HTERT RPE-1 (cell line): ENCODE data around the gene BMP6.
"Not testable (repeated sequence)": the region's sequence is repeated elsewhere in the genome, so short reads cannot be mapped to it uniquely, and the experiment has no call there.

Source experiments
- in situ Hi-C: fragments of 300-500 bp; cut with MboI; formaldehyde crosslinking; loops from 4 replicates; pipeline ENCODE4 v1.14.3; 2020; ENCODE audit warnings: low sequenced_read_pairs

The BMP6 gene

DNA sequence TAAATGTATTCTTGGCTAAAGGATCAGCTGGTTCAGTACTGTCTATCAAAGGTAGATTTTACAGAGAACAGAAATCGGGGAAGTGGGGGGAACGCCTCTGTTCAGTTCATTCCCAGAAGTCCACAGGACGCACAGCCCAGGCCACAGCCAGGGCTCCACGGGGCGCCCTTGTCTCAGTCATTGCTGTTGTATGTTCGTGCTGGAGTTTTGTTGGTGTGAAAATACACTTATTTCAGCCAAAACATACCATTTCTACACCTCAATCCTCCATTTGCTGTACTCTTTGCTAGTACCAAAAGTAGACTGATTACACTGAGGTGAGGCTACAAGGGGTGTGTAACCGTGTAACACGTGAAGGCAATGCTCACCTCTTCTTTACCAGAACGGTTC, 154.8 kb downstream of the BMP6 start:
- in situ Hi-C loops: no loop called here

DNA sequence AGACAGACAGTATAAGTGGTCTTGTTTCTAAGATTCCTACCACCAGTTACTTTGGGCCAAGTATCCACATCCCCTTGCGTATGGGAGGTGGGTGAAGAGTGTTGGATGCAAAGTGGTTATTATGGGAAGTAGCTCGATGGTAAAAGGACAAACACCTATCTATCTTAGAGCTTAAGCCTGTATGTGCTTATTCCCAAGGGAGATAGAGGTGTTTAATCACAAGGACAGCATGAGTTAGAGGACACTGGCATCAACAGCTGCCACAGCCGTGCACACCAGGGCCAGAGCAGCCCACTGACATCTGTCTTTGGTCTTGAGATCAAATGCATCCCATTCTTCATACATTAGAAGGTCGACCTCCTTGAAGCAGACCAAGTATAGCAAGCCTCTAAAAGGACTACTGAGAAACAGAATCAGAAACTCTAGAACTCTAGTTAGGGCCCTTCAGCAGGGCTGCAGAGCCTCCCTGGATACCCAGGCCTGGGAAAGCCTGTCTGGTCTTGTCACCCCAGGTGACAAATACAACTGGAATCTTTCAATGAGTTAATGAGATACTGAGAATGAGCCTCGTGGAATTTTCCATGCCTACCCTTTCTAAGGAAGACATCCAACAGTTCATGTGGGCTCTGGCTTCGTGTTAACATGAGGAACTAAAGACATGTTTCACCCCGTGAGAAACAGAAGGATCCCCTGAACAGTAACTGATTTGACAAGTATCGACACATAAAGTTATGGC, 156.0 kb downstream of the BMP6 start:
- in situ Hi-C loops: no loop called here

DNA sequence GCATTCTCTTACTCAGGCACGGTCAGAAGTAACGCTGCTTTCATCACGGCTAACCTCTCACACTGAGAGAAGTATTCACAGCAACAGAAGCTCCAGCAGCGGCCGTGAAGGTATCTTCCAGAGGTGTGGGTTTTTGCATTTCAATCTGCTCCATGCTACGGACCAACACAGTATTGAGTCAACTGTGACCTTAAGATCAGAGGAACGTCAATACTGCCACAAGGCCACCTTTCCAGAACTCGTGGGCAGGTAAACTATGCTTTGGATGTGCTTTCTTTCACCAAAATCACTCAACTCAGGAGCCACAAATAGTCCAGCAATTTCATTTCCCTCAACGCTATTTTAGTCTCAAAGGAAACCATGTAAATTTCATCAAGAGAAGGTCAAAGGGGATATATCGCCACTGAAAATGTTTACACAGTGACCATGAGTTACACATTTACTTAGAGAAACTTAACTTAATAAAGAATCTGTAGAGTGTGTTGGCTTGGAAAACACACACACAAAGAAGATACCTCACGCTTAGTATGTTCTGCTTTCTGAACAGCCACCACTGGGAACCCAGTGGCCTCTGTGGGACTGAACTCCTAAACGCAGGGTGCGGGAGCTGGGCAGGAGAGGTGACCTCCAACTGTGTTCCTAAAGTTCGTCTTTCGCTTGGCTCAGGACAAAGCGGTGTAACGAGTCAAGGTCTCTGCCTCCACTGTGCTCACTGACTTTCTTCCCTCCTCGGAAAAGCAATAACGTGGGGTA, 156.8 kb downstream of the BMP6 start:
- in situ Hi-C loops: no loop called here

DNA sequence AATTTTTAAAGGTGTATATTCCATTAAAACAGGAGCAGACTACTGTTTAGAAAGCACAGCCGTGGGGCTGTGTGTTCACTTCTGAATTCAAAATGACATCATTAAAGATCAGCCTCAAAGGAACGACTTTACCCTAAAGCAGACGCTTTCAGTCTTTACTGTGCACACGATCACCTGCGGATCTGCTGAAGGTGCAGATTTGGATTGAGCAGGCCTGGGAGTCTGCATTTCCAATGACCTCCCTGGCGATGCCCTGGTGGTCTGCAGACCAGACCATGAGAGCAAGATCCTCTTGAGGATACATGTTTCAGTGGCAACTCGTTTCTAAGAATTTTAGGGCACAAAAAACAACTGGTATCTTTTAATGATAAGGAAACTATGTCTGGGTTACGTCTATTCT, 157.5 kb downstream of the BMP6 start:
- in situ Hi-C loops: no loop called here

DNA sequence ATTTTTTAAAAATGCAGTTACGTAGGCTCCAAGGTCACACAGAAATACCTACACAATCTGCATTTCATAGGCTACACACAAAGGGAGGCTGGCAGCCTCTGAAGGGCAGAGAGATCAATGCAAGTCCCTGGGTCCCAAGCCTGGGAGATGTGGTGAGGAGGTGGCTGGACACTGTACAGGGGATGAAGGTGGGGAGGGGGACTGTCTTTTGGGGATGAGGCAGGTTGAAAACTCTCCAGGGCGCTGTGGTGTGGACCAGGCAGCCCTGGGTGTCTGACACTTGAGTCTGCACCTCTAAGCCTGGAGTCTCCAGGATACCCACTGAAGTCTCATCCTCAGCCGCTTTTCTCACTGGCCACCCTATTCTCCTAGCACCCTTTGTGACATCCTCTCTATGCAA, 160.2 kb downstream of the BMP6 start:
- in situ Hi-C loops: no loop called here

DNA sequence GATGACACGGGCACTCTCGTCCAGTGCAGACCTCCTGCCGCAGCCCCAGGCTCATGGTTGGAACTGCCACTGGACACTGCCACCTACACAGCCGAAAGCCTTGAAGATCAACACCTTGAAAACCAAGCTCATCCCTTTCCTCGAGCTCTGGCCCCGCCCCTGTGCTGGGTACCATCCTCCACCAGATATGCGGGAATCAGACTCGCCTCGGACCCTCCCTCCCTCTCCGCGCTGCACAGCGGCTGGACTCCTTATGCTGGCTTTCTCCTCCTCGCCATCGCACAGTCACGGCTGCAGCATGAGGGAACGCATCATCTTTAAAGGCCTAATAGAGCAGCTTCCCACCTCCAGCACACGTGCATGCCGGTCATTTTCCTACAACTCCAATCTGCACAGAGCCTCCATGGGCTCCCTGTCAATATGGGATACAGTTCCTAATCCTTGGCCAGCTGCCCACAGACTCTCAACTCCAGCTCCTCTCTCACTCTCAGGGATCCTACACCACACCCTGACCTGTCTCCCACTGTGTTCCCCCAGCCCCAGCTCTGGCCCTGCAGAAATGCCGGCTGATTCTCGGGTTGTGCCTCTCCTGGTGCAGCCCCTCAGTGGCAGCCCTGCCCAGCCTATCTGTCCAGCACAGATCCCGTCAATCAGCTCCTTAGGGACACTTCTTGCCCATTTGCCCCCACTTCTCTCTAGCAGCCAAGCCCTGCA, 161.5 kb downstream of the BMP6 start:
- in situ Hi-C loops: no loop called here

DNA sequence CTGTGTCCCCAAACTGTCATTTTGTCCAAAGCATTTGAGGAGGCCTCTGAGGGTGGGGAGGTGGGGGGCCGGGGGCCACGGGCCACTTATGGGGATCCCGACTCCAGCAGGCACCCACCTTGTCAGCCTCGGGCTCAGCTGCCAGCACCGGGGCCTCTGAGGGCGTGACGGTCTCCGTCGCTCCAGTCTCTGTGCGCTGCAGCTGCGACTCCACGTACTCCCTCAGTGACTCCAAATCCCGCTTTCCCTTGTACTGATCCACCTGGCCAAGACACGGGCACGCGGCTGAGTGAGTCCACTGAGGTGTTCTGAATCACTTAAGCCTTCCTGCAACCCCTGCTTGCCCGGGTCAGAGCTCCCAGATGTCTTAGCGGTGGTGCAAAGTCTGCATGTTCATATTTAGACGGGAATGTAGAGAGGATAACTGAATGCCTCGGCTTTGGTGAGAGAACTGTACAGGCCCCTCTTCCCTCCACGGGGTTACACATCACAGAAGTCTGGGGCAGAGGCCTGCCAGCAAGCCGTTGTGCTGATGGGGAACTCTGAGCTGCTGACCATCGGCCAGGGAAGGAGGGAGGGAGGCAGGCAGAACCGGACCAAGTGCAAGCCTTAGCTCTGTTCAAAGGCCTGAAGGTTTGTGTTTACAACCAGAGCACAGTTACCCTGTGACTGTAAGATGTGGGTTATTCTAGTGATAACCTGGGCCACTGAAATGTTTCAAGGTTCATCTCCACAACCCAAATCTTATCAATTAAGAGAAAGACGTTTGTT, 162.9 kb downstream of the BMP6 start:
- in situ Hi-C loops: no loop called here

DNA sequence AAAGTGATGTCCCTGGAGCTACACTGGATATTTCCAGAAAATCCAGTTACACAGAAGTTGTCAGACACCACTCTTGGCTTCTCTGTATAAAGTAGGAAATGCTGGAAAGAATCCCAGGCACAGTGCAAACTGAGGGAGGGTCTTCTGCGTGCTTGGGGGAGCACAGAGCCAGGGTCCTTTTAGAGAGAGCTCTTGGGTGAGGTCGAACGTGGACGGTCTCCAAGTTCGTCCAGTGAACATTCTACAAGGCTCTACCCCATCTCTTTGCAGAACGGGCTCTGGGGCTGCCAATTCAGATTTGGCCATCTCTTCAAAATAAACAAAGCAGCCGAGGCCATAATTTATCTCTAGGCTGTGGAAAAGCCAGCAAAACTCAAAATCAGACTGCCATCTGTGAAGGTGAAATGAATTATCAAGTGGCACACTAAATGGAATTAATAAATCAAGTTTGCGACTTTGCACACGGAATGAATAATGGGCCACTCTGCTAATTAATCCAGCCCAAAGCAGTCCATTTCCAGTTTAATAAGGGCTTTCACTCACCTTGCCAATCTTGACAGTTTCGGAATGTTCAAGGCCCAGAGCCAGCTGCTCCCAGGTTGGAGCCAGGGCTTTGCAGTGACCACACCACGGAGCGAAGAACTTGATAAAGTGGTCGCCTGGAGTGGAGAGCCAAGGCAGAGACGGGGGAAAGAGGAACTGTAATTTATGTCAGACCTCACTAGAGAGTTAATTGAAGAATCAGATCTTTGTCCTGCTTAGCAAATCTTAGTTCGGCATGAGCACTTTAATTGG, 165.4 kb downstream of the BMP6 start:
- in situ Hi-C loops: no loop called here

DNA sequence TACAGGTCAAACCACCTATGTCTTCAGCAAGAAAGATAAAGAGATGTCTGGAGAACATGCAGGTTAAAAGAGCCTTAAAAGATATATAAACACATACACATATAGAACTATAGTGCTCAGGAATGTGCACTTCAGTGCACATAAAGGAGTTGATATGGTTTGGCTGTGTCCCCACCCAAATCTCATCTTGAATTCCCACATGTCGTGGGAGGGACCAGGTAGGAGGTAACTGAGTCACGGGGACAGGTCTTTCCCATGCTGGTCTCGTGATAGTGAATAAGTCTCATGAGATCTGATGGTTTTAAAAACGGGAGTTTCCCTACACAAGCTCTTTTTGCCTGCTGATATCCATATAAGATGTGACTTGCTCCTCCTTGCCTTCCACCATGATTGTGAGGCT, 166.5 kb downstream of the BMP6 start:
- in situ Hi-C loops: not testable (repeated sequence)

DNA sequence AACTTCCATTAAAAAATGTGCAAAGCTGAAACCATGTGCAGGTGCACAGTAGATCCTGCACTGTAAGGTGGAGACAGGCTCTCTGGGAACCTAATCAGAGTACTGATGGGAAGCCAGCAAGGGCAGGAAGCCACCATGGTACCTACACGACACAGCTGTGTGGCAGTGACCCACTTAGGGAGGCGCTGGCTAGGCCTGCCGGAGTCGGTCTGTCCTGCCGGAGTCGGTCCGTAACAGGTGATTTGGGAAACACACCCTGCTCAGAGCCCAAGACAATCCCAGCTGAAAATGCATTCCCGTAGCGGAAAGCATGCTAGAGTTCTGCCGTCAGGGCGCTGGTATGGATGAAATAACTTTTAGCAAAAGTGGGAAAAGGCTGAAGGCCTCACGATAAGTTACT, 167.4 kb downstream of the BMP6 start:
- in situ Hi-C loops: no loop called here

DNA sequence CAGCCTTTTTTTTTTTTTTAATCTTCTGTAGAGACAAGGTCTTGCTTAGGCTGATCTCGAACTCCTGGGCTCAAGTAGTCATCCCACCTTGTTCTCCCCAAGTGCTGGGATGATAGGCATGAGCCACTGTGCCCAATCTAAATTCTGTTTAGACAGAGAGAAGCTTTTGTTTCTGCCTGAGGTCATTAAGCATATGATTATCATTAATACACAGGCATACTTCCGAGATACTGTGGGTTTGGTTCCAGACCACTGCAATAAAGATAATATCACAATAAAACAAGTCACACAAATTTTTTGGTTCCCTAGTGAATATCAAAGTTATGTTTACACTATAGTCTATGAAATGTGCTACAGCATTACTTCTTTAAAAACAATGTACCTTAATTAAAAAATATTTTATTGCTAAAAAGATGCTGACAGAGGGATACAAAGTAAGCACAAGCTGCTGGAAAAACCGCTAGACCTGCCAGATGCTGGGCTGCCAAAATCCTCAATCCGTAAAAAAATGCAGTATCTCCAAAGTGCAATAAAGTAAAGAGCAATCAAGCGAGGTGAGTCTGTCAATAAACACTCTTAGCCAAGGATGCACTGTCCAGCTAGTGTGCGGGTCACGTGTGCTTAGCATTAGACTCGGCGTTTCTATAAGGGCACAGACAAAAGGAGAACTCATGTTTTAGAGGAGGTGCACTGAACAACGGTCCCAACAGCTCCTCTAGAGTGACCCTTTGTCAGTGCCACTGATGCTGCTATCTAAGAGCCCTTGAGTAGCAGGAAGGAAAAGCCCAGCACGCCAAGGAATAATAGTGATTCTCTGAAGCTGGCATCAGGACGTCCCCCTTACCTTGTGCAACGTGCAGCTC, 168.6 kb downstream of the BMP6 start:
- in situ Hi-C loops: no loop called here

DNA sequence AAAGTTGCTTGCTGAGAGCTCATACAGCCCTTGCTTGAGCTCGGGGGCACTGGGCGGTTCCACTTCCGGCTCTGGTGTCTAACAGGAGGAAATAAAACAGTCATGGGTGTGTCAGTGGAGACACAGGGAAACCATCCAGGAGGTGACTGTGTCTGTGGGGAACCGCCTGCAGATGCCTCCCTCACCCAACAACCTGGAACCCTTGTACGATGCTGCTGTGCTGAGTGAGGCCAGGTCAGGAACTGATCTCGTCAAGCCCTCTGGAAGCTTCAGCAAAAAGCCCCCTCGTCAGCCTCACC, 169.2 kb downstream of the BMP6 start:
- in situ Hi-C loops: no loop called here

DNA sequence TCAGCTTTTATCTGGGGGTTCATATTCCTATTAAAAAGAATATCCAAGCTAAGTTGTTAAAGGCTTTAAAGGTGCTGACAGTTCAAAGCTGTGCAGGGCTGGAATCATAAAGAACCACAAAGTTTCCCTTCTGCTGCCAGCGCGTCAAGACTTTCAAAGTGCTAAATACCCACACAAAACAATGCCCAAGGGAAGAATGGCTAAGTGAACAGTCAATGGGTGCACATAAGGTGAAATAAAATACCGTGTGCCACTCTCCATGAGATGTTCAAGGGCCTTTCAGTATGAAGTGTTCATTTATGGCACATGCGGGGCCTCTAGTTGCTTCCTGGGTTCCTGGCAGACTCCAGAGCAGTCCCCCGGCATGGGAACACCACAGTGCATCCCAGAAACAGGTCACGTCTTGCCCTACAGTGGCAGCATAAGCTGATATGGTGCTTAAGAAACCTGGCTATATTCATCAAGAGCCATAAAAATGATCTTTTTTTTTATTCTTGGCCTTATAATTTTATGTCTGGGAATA, 170.6 kb downstream of the BMP6 start:
- in situ Hi-C loops: no loop called here

DNA sequence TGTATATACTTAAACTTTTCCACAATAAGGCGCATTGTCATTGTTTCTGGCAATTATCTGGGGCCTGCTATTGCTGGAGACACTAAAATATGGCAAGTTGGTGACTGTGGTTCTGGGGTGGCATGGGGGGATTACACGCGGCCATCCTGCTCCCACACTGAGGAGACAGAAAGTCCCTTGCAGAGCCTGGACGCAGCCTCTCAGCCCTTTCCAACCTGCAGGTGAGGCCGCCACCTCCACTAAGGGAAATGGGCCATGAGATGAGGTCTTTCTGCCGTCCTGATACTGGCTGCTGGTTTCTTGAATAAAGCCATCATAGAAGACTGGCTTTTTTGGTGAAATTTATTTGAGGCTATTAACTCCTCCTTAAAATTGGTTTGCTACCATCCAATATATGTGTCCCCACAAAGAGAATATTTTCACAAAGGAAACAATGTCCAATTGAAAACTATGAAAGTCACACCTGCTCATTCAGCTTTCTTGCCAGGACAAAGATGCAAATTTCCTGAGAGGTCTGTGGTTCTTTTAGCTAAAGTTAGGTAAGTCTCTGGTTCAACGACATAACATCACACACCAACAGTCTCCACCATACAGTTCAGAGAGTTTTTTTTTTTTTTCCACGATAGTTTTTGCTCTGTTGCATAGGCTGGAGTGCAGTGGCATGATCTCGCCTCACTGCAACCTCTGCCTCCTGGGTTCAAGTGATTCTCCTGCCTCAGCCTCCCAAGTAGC, 171.7 kb downstream of the BMP6 start:
- in situ Hi-C loops: no loop called here

DNA sequence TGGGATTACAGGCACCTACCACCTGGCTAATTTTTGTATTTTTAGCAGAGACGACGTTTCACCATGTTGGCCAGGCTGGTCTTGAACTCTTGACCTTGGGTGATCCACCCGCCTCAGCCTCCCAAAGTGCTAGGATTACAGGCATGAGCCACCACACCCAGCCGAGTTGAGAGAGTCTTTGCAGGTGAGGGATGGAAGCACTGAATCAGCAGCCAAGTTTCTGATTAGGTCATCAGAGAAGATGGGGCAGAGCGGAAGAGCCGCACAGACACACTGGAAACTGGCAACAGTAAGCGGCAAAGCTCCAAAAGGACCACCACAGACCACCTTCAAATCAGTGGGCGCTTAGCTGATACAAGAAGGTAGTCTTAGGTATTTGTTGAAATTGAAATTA, 172.3 kb downstream of the BMP6 start:
- in situ Hi-C loops: not testable (repeated sequence)

DNA sequence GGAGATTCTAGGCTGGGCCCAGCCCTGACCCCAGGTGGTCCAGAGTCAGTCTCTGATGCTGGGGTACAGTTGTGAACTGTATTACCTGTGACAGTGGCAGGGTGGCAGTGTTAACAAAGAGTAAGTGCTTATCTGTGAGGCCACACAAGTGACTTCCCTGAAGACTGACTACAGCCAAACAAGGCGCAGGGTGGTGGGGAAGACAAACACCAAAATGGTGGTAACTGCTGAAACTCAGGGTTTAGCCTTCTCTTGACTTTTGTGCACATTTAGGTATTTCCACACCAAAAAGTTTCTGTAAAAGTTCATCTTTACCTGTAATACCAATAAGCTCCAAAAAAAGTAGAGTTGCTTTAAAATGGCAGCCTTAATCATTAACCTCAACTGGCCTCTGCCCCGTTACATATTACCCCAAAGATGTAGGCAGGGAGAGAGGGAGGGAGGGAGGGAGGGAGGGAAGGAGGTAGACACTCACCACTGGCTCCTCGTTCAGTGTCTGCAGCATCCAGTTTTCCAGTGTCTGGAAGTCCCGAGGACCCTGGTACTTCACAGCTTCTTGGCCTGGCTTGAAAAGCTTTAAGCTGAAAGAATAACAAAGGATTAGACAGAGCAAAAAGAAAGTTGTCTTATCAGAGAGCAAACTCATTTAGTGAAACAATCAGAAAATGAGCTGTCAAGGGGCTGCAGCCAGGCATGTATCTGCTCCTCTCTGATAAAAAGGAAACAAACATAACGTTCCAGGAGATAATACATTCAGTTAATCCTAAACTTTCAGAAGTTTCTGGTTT, 173.4 kb downstream of the BMP6 start:
- in situ Hi-C loops: no loop called here

DNA sequence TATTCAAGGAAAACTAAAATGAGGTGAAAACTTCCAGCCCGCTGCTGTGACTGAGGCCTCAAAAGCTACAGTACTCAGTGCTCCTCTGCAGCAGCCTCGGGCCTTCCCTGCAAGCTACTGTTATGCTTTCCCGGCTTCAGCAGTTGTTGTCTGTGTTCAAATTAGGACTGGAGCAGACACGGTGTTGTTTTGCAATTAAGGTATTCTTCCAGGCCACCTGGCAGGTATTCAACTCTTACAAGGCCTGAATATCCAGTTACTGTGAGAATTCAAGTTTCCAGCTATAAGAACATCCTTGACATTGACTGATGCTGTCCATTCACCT, 174.0 kb downstream of the BMP6 start:
- in situ Hi-C loops: no loop called here

DNA sequence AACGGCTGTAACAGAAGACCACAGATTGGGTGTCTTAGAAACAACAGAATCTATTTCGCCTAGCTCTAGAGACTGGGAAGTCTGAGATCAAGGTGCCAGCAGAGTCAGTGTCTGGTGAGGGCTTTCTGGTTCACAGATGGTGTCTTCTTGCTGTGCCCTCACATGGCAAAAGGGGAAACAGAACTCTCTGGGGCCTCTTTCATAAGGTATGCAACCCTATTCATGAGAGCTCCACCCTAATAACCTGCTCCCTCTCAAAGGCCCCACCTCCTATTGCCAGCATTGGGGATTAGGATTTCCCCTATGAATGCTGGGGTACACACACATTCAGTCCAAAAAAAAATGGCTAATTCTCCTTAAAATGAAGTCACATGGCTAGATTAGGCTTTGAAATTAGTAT, 174.7 kb downstream of the BMP6 start:
- in situ Hi-C loops: no loop called here
